Fibroblast of skin of left quadriceps (primary cell): ENCODE results near the gene AKR1B15.
A peak's percentile ranks its signal among the peaks of the same experiment; 100 is the strongest.
"Not testable (repeated sequence)": the region's sequence is repeated elsewhere in the genome, so short reads cannot be mapped to it uniquely, and the experiment has no call there.

ENCODE experiments used
- DNase-seq, 2 experiments: peaks; one replicate each; pipeline ENCODE4 v3.0.0-alpha.2; 2013; ENCODE audit warnings: low read depth in 2 of 2

The AKR1B15 gene

GRCh38 chr7:134548877-134549276, at the start of gene AKR1B15:
Gene AKR1B15, plus strand, starts transcription at chr7:134549110. Its CDS starts 15,510 bp downstream, at chr7:134564620.
- DNase-seq, result no peak

GRCh38 chr7:134500406-134500805, 48.5 kb upstream of the AKR1B15 start:
- no peak for DNase-seq

- no peak for DNase-seq
These were observed 47.9 kb upstream of the AKR1B15 start for GRCh38 chr7:134500982-134501381.

- DNase-seq, result no peak
These were observed 46.2 kb upstream of the AKR1B15 start for GRCh38 chr7:134502463-134503371.

GRCh38 chr7:134504660-134505164, 44.2 kb upstream of the AKR1B15 start:
- no peak for DNase-seq

GRCh38 chr7:134505856-134506255, 43.1 kb upstream of the AKR1B15 start:
- no peak for DNase-seq

- DNase-seq, result no peak
These were observed 39.9 kb upstream of the AKR1B15 start for GRCh38 chr7:134509010-134509409.

GRCh38 chr7:134510646-134511045, 38.3 kb upstream of the AKR1B15 start:
- no peak for DNase-seq

GRCh38 chr7:134512271-134512670, 36.6 kb upstream of the AKR1B15 start:
- DNase-seq, result no peak

GRCh38 chr7:134513169-134513752, 35.6 kb upstream of the AKR1B15 start:
- DNase-seq, result no peak

GRCh38 chr7:134514106-134514505, 34.8 kb upstream of the AKR1B15 start:
- DNase-seq, result no peak

GRCh38 chr7:134514663-134515062, 34.2 kb upstream of the AKR1B15 start:
- DNase-seq, result peak; percentile 47 to 56

- peak; percentile 61 to 68 for DNase-seq
These were observed 33.1 kb upstream of the AKR1B15 start for GRCh38 chr7:134515569-134516468.

GRCh38 chr7:134520130-134520529, 28.8 kb upstream of the AKR1B15 start:
- no peak for DNase-seq

- no peak for DNase-seq
These were observed 26.3 kb upstream of the AKR1B15 start for GRCh38 chr7:134522601-134523000.

- DNase-seq, result not testable (repeated sequence)
These were observed 23.5 kb upstream of the AKR1B15 start for GRCh38 chr7:134525449-134525848.

GRCh38 chr7:134526552-134527248, 22.2 kb upstream of the AKR1B15 start:
- DNase-seq, result not testable (repeated sequence)

GRCh38 chr7:134527979-134528371, 20.9 kb upstream of the AKR1B15 start:
- DNase-seq, result peak; percentile 13 to 20

- no peak for DNase-seq
These were observed 20.2 kb upstream of the AKR1B15 start for GRCh38 chr7:134528749-134529148.

GRCh38 chr7:134530460-134530859, 18.4 kb upstream of the AKR1B15 start:
- no peak for DNase-seq
